H9 (cell line): ENCODE results near the gene PHF12. TPM values are rescaled to one million over a fixed set of nuclear protein-coding genes. Genes with fewer than 3 reads are reported as not detected.

Source experiments
- DNase-seq: peaks from one replicate; pipeline ENCODE4 v3.0.0-alpha.2; 2017
- H2AFZ ChIP-seq: one replicate; pipeline ENCODE4 v1.6.1; 2013; ENCODE audit warnings: mild to moderate bottlenecking, low read length, control low read depth, moderate library complexity
- H2AK5ac ChIP-seq: 2 replicates; pipeline ENCODE4 v1.6.1; 2013; ENCODE audit warnings: low read length, control low read depth, mixed read lengths; ENCODE audit not compliant: insufficient read length
- H2BK120ac ChIP-seq: one replicate; pipeline ENCODE4 v1.6.1; 2013; ENCODE audit warnings: low read depth, mild to moderate bottlenecking, low read length, control low read depth, inconsistent platforms; ENCODE audit not compliant: poor library complexity, severe bottlenecking
- H2BK12ac ChIP-seq: 2 replicates; pipeline ENCODE4 v1.6.1; 2013; ENCODE audit warnings: low read length, control low read depth, mixed read lengths, low read depth; ENCODE audit not compliant: insufficient read length
- H2BK15ac ChIP-seq: 2 replicates; pipeline ENCODE4 v1.6.1; 2013; ENCODE audit warnings: low read depth, low read length, control low read depth
- H2BK20ac ChIP-seq: one replicate; pipeline ENCODE4 v1.6.1; 2013; ENCODE audit warnings: low read depth, mild to moderate bottlenecking, low read length, control low read depth, inconsistent platforms; ENCODE audit not compliant: poor library complexity, severe bottlenecking
- H2BK5ac ChIP-seq: 2 replicates; pipeline ENCODE4 v1.6.1; 2013; ENCODE audit warnings: low read length, control low read depth, mixed read lengths; ENCODE audit not compliant: insufficient read length
- H3K14ac ChIP-seq: 2 replicates; pipeline ENCODE4 v1.6.1; 2013; ENCODE audit warnings: low read length, control low read depth; ENCODE audit not compliant: insufficient read depth
- H3K18ac ChIP-seq: 2 replicates; pipeline ENCODE4 v1.6.1; 2013; ENCODE audit warnings: low read depth, mild to moderate bottlenecking, mixed read lengths, low read length, control low read depth; ENCODE audit not compliant: insufficient read length
- H3K23ac ChIP-seq: 2 replicates; pipeline ENCODE4 v1.6.1; 2013; ENCODE audit warnings: low read length, control low read depth, mixed read lengths, low read depth; ENCODE audit not compliant: insufficient read length
- H3K23me2 ChIP-seq: 2 replicates; pipeline ENCODE4 v1.6.1; 2013; ENCODE audit warnings: low read depth, mild to moderate bottlenecking, mixed read lengths, low read length, control low read depth; ENCODE audit not compliant: insufficient read length, poor library complexity, severe bottlenecking
- H3K27ac ChIP-seq: 2 replicates; pipeline ENCODE4 v1.5.1; 2013; ENCODE audit warnings: low read length, control low read depth, mixed read lengths, low read depth; ENCODE audit not compliant: insufficient read length
- H3K27me3 ChIP-seq: 2 replicates; pipeline ENCODE4 v1.6.1; 2013; ENCODE audit warnings: low read length, control low read depth, inconsistent platforms; ENCODE audit not compliant: insufficient read depth
- H3K4ac ChIP-seq: 2 replicates; pipeline ENCODE4 v1.6.1; 2013; ENCODE audit warnings: low read depth, mild to moderate bottlenecking, control low read depth, inconsistent platforms, low read length, moderate library complexity
- H3K4me1 ChIP-seq: 2 replicates; pipeline ENCODE4 v1.6.1; 2013; ENCODE audit warnings: low read length, control low read depth, inconsistent platforms; ENCODE audit not compliant: insufficient read depth
- H3K4me2 ChIP-seq: 2 replicates; pipeline ENCODE4 v1.6.1; 2013; ENCODE audit warnings: low read length, control low read depth, mixed read lengths; ENCODE audit not compliant: insufficient read length, insufficient read depth
- H3K56ac ChIP-seq: 2 replicates; pipeline ENCODE4 v1.6.1; 2013; ENCODE audit warnings: low read depth, mild to moderate bottlenecking, mixed read lengths, low read length, control low read depth; ENCODE audit not compliant: insufficient read length
- H3K79me1 ChIP-seq: 2 replicates; pipeline ENCODE4 v1.6.1; 2013; ENCODE audit warnings: low read depth, mild to moderate bottlenecking, moderate library complexity, low read length, control low read depth, inconsistent platforms; ENCODE audit not compliant: insufficient read depth, poor library complexity, severe bottlenecking
- H3K79me2 ChIP-seq: 2 replicates; pipeline ENCODE4 v1.6.1; 2013; ENCODE audit warnings: low read length, control low read depth, inconsistent platforms; ENCODE audit not compliant: insufficient read depth
- H3K9ac ChIP-seq: 2 replicates; pipeline ENCODE4 v1.6.1; 2013; ENCODE audit warnings: low read length, control low read depth, mixed read lengths; ENCODE audit not compliant: insufficient read length; ENCODE audit errors: extremely low read depth
- H3K9me3 ChIP-seq: one replicate; pipeline ENCODE4 v1.6.1; 2013; ENCODE audit warnings: low read depth, low read length, inconsistent platforms; ENCODE audit not compliant: control insufficient read depth
- H3T11ph ChIP-seq: one replicate; pipeline ENCODE4 v1.6.1; 2013; ENCODE audit warnings: mild to moderate bottlenecking, low read length, control low read depth, inconsistent platforms
- H4K20me1 ChIP-seq: one replicate; pipeline ENCODE4 v1.6.1; 2013; ENCODE audit not compliant: control insufficient read depth, insufficient read length, insufficient read depth
- H4K5ac ChIP-seq: 2 replicates; pipeline ENCODE4 v1.6.1; 2013; ENCODE audit warnings: low read depth, mild to moderate bottlenecking, mixed read lengths, low read length, control low read depth; ENCODE audit not compliant: insufficient read length
- H4K8ac ChIP-seq: replicated peaks from 2 replicates; pipeline ENCODE4 v1.6.1; 2013; ENCODE audit warnings: low read length, control low read depth, mixed read lengths, low read depth; ENCODE audit not compliant: insufficient read length
- H4K91ac ChIP-seq: 2 replicates; pipeline ENCODE4 v1.6.1; 2013; ENCODE audit warnings: low read depth, mild to moderate bottlenecking, moderate library complexity, mixed read lengths, low read length, control low read depth; ENCODE audit not compliant: insufficient read length
- H3K27ac Mint-ChIP-seq, 3 experiments: 2 replicates in 2 of 3; 3 replicates in 1 of 3; pipeline ENCODE4 v1.8.0; 2020 to 2021; ENCODE audit warnings: mixed read lengths in 3 of 3, mild to moderate bottlenecking in 1 of 3, moderate library complexity in 1 of 3
- H3K27me3 Mint-ChIP-seq: 2 replicates; pipeline ENCODE4 v1.8.0; 2021; ENCODE audit warnings: low read depth, mild to moderate bottlenecking, moderate library complexity, mixed read lengths
- H3K36me3 Mint-ChIP-seq, 3 experiments: 2 replicates in 2 of 3; 3 replicates in 1 of 3; pipeline ENCODE4 v1.8.0; 2020 to 2021; ENCODE audit warnings: low read depth in 3 of 3, mixed read lengths in 3 of 3; ENCODE audit not compliant: insufficient read depth in 1 of 3
- H3K4me1 Mint-ChIP-seq, 2 experiments: 2 replicates each; pipeline ENCODE4 v1.8.0; 2020; ENCODE audit warnings: mixed read lengths in 2 of 2
- H3K4me3 Mint-ChIP-seq, 2 experiments: 2 replicates in 1 of 2; 3 replicates in 1 of 2; pipeline ENCODE4 v1.8.0; 2020 to 2021; ENCODE audit warnings: mild to moderate bottlenecking in 2 of 2, mixed read lengths in 2 of 2, moderate library complexity in 1 of 2
- H3K9me3 Mint-ChIP-seq, 2 experiments: 2 replicates in 1 of 2; 3 replicates in 1 of 2; pipeline ENCODE4 v1.8.0; 2020; ENCODE audit warnings: mild to moderate bottlenecking in 2 of 2, mixed read lengths in 2 of 2, moderate library complexity in 1 of 2
- WGBS: extraction: QIAGEN DNeasy Blood & Tissue Kit; methylation state at CpG from one replicate; pipeline ENCODE4 v1.1.7; 2013; ENCODE audit warnings: missing lambda C conversion rate, low lambda C conversion rate, mixed read lengths; ENCODE audit not compliant: insufficient read length; ENCODE audit errors: extremely low coverage; 5-methylcytosine and 5-hydroxymethylcytosine counted together
- total RNA-seq: library from RNA; stranded (reverse); gene quantifications from 2 replicates; pipeline ENCODE4 v1.2.1, GENCODE V29; 2021
- TF ChIP-seq, protein P1 (sequence below): fragments of 200-600 bp; sonication (generic); conservative IDR thresholded peaks from 3 replicates; pipeline ENCODE4 v1.8.0; 2021; ENCODE audit warnings: antibody characterized with exemption, mild to moderate bottlenecking

PHF12 gene
- total RNA-seq, 1 experiment from 2014 or later: 62.1 TPM

GRCh38 chr17:28956861-28957260 is 5.5 kb upstream of the PHF12 start:
- Histone ChIP-seq H3K79me2 (no peaks in the 10 kb centered on the region), H3K4me2 (no peak overlapping the region), H3K79me1 (no peaks in the 10 kb centered on the region), H3K9me3 (no peaks in the 10 kb centered on the region), H2BK120ac (no peak overlapping the region), H2AK5ac (no peak overlapping the region), H3K27me3 (no peaks in the 10 kb centered on the region), H3K4me1 (peaks cover 9% of the 10 kb centered on the region; the same call in 1 of the 2 replicates), H2BK5ac (no peak overlapping the region), H2AFZ (no peak overlapping the region), H3T11ph (no peak overlapping the region), H2BK15ac (no peak overlapping the region), H3K27ac (no peak overlapping the region), H3K4ac (no peak overlapping the region), H3K23me2 (peaks cover 3% of the 10 kb centered on the region), H2BK12ac (no peak overlapping the region), H3K23ac (no peak overlapping the region), H4K91ac (no peak overlapping the region), H4K8ac (no peak overlapping the region), H3K56ac (no peak overlapping the region), H4K20me1 (no peaks in the 10 kb centered on the region), H3K14ac (no peak overlapping the region; the same call in 1 of the 2 replicates), H3K18ac (no peak overlapping the region), H4K5ac (no peak overlapping the region), H2BK20ac (no peak overlapping the region), H3K9ac (no peak overlapping the region)
- no peaks in the 10 kb centered on the region for H3K36me3 Mint-ChIP-seq
- TF ChIP-seq, protein P1, sequence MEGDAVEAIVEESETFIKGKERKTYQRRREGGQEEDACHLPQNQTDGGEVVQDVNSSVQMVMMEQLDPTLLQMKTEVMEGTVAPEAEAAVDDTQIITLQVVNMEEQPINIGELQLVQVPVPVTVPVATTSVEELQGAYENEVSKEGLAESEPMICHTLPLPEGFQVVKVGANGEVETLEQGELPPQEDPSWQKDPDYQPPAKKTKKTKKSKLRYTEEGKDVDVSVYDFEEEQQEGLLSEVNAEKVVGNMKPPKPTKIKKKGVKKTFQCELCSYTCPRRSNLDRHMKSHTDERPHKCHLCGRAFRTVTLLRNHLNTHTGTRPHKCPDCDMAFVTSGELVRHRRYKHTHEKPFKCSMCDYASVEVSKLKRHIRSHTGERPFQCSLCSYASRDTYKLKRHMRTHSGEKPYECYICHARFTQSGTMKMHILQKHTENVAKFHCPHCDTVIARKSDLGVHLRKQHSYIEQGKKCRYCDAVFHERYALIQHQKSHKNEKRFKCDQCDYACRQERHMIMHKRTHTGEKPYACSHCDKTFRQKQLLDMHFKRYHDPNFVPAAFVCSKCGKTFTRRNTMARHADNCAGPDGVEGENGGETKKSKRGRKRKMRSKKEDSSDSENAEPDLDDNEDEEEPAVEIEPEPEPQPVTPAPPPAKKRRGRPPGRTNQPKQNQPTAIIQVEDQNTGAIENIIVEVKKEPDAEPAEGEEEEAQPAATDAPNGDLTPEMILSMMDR: no peak
- peak overlapping the region in 1 of 2 experiments; percentile 45; a peak in 1 of 5 replicates for H3K4me3 Mint-ChIP-seq
- H3K9me3 Mint-ChIP-seq: no peaks in the 10 kb centered on the region
- H3K27me3 Mint-ChIP-seq: peaks cover under 1% of the 10 kb centered on the region
- no CpG with 5 or more reads among the region's 3 CpGs for WGBS
- H3K27ac Mint-ChIP-seq: peak overlapping the region in 2 of 3 experiments; percentile 50 to 90; a peak in 4 of 7 replicates
- peaks cover 11 to 14% of the 10 kb centered on the region in 2 experiments for H3K4me1 Mint-ChIP-seq
- no peak for DNase-seq
